ENCODE data around the gene CPM.

Gene CPM

DNA sequence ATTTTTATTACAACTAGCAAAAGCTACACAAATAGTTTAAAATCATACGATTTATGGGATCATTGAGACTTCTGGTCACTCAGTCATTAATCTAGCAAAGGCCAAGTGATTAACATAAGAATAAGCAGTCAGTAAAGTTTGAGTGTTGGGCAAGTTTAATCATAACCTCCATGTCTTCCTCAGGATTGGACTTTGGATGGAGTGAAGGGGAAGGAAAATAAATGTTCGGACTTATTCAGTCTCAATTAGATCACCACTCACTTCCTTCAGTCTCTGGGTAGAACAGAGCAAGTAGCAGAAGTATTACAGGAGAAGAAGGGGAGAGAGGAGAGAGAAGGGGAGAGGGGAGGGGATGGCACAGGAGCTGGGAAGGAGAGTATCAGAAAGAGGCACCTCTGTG lies 31.4 kb downstream of the CPM start:
- H3K27ac ChIP-seq (ENCODE audit: low read depth, low read length) = no peak overlapping the region
- H3K9ac ChIP-seq (ENCODE audit: low read length) = no peak overlapping the region
- H2AFZ ChIP-seq (ENCODE audit: low read depth, low read length, severe bottlenecking) = no peak overlapping the region
- H3K27me3 ChIP-seq (ENCODE audit: low read length) = no peaks in the 10 kb centered on the region
- no peaks in the 10 kb centered on the region for H3K79me2 ChIP-seq (ENCODE audit: insufficient read depth, low read length)
- H3K9me3 ChIP-seq (ENCODE audit: insufficient read depth, low read length) = no peaks in the 10 kb centered on the region
- no peaks in the 10 kb centered on the region for H3K9me2 ChIP-seq (replicated peaks; ENCODE audit: insufficient read depth, low read length)
- TF ChIP-seq EZH2phosphoT487 (conservative IDR thresholded peaks at IDR 0.05; ENCODE audit: low read length) = no peak
- TF ChIP-seq, protein P1, sequence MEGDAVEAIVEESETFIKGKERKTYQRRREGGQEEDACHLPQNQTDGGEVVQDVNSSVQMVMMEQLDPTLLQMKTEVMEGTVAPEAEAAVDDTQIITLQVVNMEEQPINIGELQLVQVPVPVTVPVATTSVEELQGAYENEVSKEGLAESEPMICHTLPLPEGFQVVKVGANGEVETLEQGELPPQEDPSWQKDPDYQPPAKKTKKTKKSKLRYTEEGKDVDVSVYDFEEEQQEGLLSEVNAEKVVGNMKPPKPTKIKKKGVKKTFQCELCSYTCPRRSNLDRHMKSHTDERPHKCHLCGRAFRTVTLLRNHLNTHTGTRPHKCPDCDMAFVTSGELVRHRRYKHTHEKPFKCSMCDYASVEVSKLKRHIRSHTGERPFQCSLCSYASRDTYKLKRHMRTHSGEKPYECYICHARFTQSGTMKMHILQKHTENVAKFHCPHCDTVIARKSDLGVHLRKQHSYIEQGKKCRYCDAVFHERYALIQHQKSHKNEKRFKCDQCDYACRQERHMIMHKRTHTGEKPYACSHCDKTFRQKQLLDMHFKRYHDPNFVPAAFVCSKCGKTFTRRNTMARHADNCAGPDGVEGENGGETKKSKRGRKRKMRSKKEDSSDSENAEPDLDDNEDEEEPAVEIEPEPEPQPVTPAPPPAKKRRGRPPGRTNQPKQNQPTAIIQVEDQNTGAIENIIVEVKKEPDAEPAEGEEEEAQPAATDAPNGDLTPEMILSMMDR (IDR thresholded peaks at IDR 0.05; ENCODE audit: insufficient read depth, low read length, poor library complexity, severe bottlenecking) = no peak
- H3K4me2 ChIP-seq (ENCODE audit: low read depth, low read length, poor library complexity, severe bottlenecking) = no peak overlapping the region
- H3K36me3 ChIP-seq (ENCODE audit: low read length) = no peaks in the 10 kb centered on the region
- H3F3A ChIP-seq (ENCODE audit: insufficient read depth) = no peaks in the 10 kb centered on the region
- no peak overlapping the region for H3K4me3 ChIP-seq (ENCODE audit: insufficient read depth, low read length, poor library complexity, severe bottlenecking)
- no peaks in the 10 kb centered on the region for H4K20me1 ChIP-seq (ENCODE audit: low read depth, low read length)

DNA sequence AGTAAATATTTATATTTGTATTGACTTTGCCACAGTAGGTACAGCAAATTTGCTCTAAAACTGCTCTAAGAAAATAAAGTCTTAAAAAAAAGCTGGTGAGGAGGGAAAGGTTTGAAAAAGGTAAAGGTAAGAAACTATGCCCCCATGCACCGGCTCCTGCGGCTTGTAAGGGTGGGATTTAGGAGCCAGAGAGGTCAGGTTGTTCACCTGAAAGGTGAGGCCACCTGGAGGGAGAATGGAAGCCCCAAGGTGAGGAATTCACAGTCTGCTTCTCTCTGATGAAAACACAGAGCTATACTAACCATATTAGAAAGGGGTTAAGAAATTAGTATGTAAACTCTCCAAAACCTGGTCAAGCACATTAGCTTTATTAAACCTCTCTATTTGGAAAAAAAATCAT lies 31.8 kb downstream of the CPM start:
- Histone ChIP-seq H3K4me3 (ENCODE audit: insufficient read depth, low read length, poor library complexity, severe bottlenecking) (no peak overlapping the region), H4K20me1 (ENCODE audit: low read depth, low read length) (no peaks in the 10 kb centered on the region), H3K9me2 (replicated peaks; ENCODE audit: insufficient read depth, low read length) (no peaks in the 10 kb centered on the region), H3K79me2 (ENCODE audit: insufficient read depth, low read length) (no peaks in the 10 kb centered on the region), H3K4me2 (ENCODE audit: low read depth, low read length, poor library complexity, severe bottlenecking) (no peak overlapping the region), H3F3A (ENCODE audit: insufficient read depth) (no peaks in the 10 kb centered on the region), H3K27ac (ENCODE audit: low read depth, low read length) (no peak overlapping the region), H2AFZ (ENCODE audit: low read depth, low read length, severe bottlenecking) (no peak overlapping the region), H3K27me3 (ENCODE audit: low read length) (no peaks in the 10 kb centered on the region), H3K36me3 (ENCODE audit: low read length) (no peaks in the 10 kb centered on the region), H3K9ac (ENCODE audit: low read length) (no peak overlapping the region), H3K9me3 (ENCODE audit: insufficient read depth, low read length) (no peaks in the 10 kb centered on the region)
- TF ChIP-seq, protein P1 (IDR thresholded peaks at IDR 0.05; ENCODE audit: insufficient read depth, low read length, poor library complexity, severe bottlenecking) = no peak
- no peak for TF ChIP-seq EZH2phosphoT487 (conservative IDR thresholded peaks at IDR 0.05; ENCODE audit: low read length)

DNA sequence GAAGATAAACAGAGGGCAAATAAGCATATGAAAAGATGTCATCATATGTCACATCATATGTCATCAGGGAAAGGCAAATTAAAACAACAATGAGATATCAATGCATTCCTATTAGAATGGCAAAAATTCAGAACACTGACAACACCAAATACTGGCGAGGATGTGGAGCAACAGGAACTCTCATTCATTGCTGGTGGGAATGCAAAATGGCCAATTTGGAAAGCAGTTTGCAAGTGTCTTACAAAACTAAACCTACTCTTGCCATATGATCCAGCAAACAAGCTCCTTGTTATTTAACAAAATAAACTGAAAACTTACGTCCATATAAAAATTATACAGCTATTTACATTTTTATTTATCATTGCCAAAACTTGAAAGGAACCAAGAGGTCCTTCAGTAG lies 32.7 kb downstream of the CPM start:
- Histone ChIP-seq H3K27ac (ENCODE audit: low read depth, low read length) (no peak overlapping the region), H3K4me3 (ENCODE audit: insufficient read depth, low read length, poor library complexity, severe bottlenecking) (no peak overlapping the region), H3K9me2 (replicated peaks; ENCODE audit: insufficient read depth, low read length) (no peaks in the 10 kb centered on the region), H3K27me3 (ENCODE audit: low read length) (no peaks in the 10 kb centered on the region), H3K9me3 (ENCODE audit: insufficient read depth, low read length) (no peaks in the 10 kb centered on the region), H3K4me2 (ENCODE audit: low read depth, low read length, poor library complexity, severe bottlenecking) (no peak overlapping the region), H3K79me2 (ENCODE audit: insufficient read depth, low read length) (no peaks in the 10 kb centered on the region), H3F3A (ENCODE audit: insufficient read depth) (no peaks in the 10 kb centered on the region), H3K9ac (ENCODE audit: low read length) (no peak overlapping the region), H4K20me1 (ENCODE audit: low read depth, low read length) (no peaks in the 10 kb centered on the region), H3K36me3 (ENCODE audit: low read length) (no peaks in the 10 kb centered on the region), H2AFZ (ENCODE audit: low read depth, low read length, severe bottlenecking) (no peak overlapping the region)
- TF ChIP-seq, protein P1 (IDR thresholded peaks at IDR 0.05; ENCODE audit: insufficient read depth, low read length, poor library complexity, severe bottlenecking) = no peak
- TF ChIP-seq EZH2phosphoT487 (conservative IDR thresholded peaks at IDR 0.05; ENCODE audit: low read length) = no peak

All from SU-DHL-6 (cell line).